Smooth muscle cell of the pulmonary artery (primary cell): ENCODE data around the gene NPHP4. TPM values are rescaled to one million over a fixed set of nuclear protein-coding genes. Genes with fewer than 3 reads are reported as not detected.

ENCODE experiments used
- total RNA-seq: library from RNA; depleted of rRNA; stranded (reverse); fragments of >200 nt; gene quantifications from 2 replicates; pipeline ENCODE4 v1.2.3, GENCODE V29; 2014

Gene NPHP4
- total RNA-seq = 10.0 and 11.1 TPM in 2 replicates

GRCh38 chr1:5992026-5992813 lies at the start of gene NPHP4:
TSS of gene NPHP4 (minus strand) at chr1:5992425. CDS start at chr1:5986289, 6,136 bp downstream.

Other genes with a start within 250 kb of the NPHP4 start
- 5.0 and 7.6 TPM in 2 replicates for gene KCNAB2, start 53.5 kb upstream of the NPHP4 start, total RNA-seq
- gene CHD5, start 187.9 kb upstream of the NPHP4 start, total RNA-seq = 0.13 TPM in 2 replicates
- gene RPL22, start 207.2 kb upstream of the NPHP4 start, total RNA-seq = 103 and 121 TPM in 2 replicates
- gene RNF207, start 213.7 kb upstream of the NPHP4 start, total RNA-seq = 11.1 and 20.8 TPM in 2 replicates
- gene ICMT, start 243.5 kb upstream of the NPHP4 start, total RNA-seq = 121 and 136 TPM in 2 replicates